ENCODE results near the gene TOMM34. TPM values are rescaled to one million over a fixed set of nuclear protein-coding genes. Genes with fewer than 3 reads are reported as not detected.

Gene TOMM34
- polyA plus RNA-seq (ENCODE audit: insufficient read length), result 14.0 TPM

- DNase-seq, result peak; percentile 93
These were observed at the start of gene TOMM34 for GRCh38 chr20:44960103-44960852. TSS of gene TOMM34 (minus strand) at chr20:44960397. CDS start at chr20:44960333, 64 bp downstream.

- no peak for DNase-seq
These were observed 48.4 kb upstream of the TOMM34 start for GRCh38 chr20:45008521-45009049.

- DNase-seq, result no peak
These were observed 37.5 kb upstream of the TOMM34 start for GRCh38 chr20:44997668-44998067.

GRCh38 chr20:44997171-44997570 lies 37.0 kb upstream of the TOMM34 start:
- DNase-seq, result no peak

GRCh38 chr20:44993343-44993742 lies 33.1 kb upstream of the TOMM34 start:
- DNase-seq, result no peak

- no peak for DNase-seq
These were observed 30.8 kb upstream of the TOMM34 start for GRCh38 chr20:44990957-44991356.

- DNase-seq, result no peak
These were observed 30.2 kb upstream of the TOMM34 start for GRCh38 chr20:44990425-44990824.

- no peak for DNase-seq
These were observed 28.5 kb upstream of the TOMM34 start for GRCh38 chr20:44988631-44989171.

- DNase-seq, result no peak
These were observed 23.0 kb upstream of the TOMM34 start for GRCh38 chr20:44983093-44983674.

GRCh38 chr20:44981736-44982406 lies 21.7 kb upstream of the TOMM34 start:
- no peak for DNase-seq

GRCh38 chr20:44979090-44979621 lies 19.0 kb upstream of the TOMM34 start:
- DNase-seq, result peak; percentile 19

GRCh38 chr20:44976698-44977097 lies 16.5 kb upstream of the TOMM34 start:
- no peak for DNase-seq

GRCh38 chr20:44973053-44973452 lies 12.9 kb upstream of the TOMM34 start:
- no peak for DNase-seq

GRCh38 chr20:44970243-44970757 lies 10.1 kb upstream of the TOMM34 start:
- no peak for DNase-seq

GRCh38 chr20:44969300-44969894 lies 9.2 kb upstream of the TOMM34 start:
- no peak for DNase-seq

- DNase-seq, result no peak
These were observed 7.1 kb upstream of the TOMM34 start for GRCh38 chr20:44967207-44967807.

GRCh38 chr20:44966030-44966961 lies 6.1 kb upstream of the TOMM34 start, which contains the start of gene STK4:
TSS of gene STK4 (plus strand) at chr20:44966512. CDS start at chr20:44966569, 57 bp downstream.
- peak; percentile 95 for DNase-seq

- no peak for DNase-seq
These were observed 5.4 kb upstream of the TOMM34 start for GRCh38 chr20:44965651-44966029.

GRCh38 chr20:44963325-44964215 lies 3.4 kb upstream of the TOMM34 start:
- DNase-seq, result no peak
